ENCODE results near the gene KCNQ1OT1.
A peak's percentile ranks its signal among the peaks of the same experiment; 100 is the strongest.

KCNQ1OT1 gene

GRCh38 chr11:2569321-2569721 is 130.5 kb downstream of the KCNQ1OT1 start:
- H3K9ac ChIP-seq (ENCODE audit: low read depth, low read length, poor library complexity, severe bottlenecking) = no peak overlapping the region
- H3K9me2 ChIP-seq (replicated peaks; ENCODE audit: low read depth, low read length) = no peaks in the 10 kb centered on the region
- peaks cover 3% of the 10 kb centered on the region for H3K4me1 ChIP-seq (ENCODE audit: insufficient read depth, low read length, poor library complexity, severe bottlenecking)
- H3K9me3 ChIP-seq (ENCODE audit: insufficient read depth, low read depth, low read length) = no peaks in the 10 kb centered on the region
- TF ChIP-seq, protein P1, sequence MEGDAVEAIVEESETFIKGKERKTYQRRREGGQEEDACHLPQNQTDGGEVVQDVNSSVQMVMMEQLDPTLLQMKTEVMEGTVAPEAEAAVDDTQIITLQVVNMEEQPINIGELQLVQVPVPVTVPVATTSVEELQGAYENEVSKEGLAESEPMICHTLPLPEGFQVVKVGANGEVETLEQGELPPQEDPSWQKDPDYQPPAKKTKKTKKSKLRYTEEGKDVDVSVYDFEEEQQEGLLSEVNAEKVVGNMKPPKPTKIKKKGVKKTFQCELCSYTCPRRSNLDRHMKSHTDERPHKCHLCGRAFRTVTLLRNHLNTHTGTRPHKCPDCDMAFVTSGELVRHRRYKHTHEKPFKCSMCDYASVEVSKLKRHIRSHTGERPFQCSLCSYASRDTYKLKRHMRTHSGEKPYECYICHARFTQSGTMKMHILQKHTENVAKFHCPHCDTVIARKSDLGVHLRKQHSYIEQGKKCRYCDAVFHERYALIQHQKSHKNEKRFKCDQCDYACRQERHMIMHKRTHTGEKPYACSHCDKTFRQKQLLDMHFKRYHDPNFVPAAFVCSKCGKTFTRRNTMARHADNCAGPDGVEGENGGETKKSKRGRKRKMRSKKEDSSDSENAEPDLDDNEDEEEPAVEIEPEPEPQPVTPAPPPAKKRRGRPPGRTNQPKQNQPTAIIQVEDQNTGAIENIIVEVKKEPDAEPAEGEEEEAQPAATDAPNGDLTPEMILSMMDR (conservative IDR thresholded peaks at IDR 0.05; ENCODE audit: low read length) = no peak
- no peak for TF ChIP-seq EZH2phosphoT487 (IDR thresholded peaks at IDR 0.05; ENCODE audit: borderline replicate concordance)
- H4K20me1 ChIP-seq (ENCODE audit: insufficient read depth, low read length, poor library complexity, severe bottlenecking) = no peaks in the 10 kb centered on the region
- H2AFZ ChIP-seq (ENCODE audit: low read length) = no peak overlapping the region
- no peaks in the 10 kb centered on the region for H3F3A ChIP-seq (ENCODE audit: low read depth)
- H3K4me2 ChIP-seq (ENCODE audit: low read depth, low read length, poor library complexity, severe bottlenecking) = peak overlapping the region; percentile 34
- no peaks in the 10 kb centered on the region for H3K79me2 ChIP-seq (ENCODE audit: insufficient read depth, low read length)
- H3K27me3 ChIP-seq (ENCODE audit: insufficient read depth, low read length, poor library complexity, severe bottlenecking) = no peaks in the 10 kb centered on the region
- H3K4me3 ChIP-seq (ENCODE audit: low read length, poor library complexity, severe bottlenecking) = no peak overlapping the region
- no peaks in the 10 kb centered on the region for H3K36me3 ChIP-seq (ENCODE audit: insufficient read depth, low read length)

DNA sequence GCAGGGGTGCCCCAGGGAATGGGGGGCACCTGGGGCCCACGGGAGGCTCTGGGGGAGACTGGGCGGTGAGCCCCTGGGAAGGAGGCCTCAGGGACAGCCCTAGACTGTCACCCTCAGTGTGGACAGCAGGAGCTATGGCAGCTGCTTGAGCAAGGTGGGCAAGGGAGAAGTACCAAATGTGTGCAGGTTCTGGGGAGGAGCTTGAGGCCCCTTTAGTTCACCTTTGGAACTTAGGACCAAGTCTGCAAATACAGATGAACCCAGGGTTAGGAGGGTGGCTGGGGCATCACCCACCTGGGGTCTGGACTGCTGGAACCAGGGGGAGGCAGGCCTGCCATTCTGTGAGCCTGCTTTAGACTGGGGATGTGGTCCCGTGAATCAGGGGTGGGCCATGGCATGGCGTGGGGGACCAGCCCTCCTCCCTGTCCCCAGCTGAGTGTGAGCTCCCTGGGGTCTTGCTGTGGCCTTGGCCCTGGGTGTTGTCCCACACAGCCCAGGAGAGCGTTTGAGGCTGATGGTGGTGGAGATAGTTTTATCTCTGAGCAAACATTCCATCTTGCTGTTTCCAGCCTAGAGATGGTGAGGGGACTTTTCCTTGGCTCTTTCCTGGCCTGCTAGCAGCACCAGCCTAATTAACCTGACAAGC is 132.6 kb downstream of the KCNQ1OT1 start:
- TF ChIP-seq, protein P1 (conservative IDR thresholded peaks at IDR 0.05; ENCODE audit: low read length) = no peak
- no peak for TF ChIP-seq EZH2phosphoT487 (IDR thresholded peaks at IDR 0.05; ENCODE audit: borderline replicate concordance)
- no peak overlapping the region for H3K4me2 ChIP-seq (ENCODE audit: low read depth, low read length, poor library complexity, severe bottlenecking)
- H3K9ac ChIP-seq (ENCODE audit: low read depth, low read length, poor library complexity, severe bottlenecking) = no peak overlapping the region
- no peaks in the 10 kb centered on the region for H3K9me2 ChIP-seq (replicated peaks; ENCODE audit: low read depth, low read length)
- H2AFZ ChIP-seq (ENCODE audit: low read length) = no peak overlapping the region
- no peaks in the 10 kb centered on the region for H3F3A ChIP-seq (ENCODE audit: low read depth)
- no peaks in the 10 kb centered on the region for H3K79me2 ChIP-seq (ENCODE audit: insufficient read depth, low read length)
- H4K20me1 ChIP-seq (ENCODE audit: insufficient read depth, low read length, poor library complexity, severe bottlenecking) = no peaks in the 10 kb centered on the region
- H3K36me3 ChIP-seq (ENCODE audit: insufficient read depth, low read length) = no peaks in the 10 kb centered on the region
- no peaks in the 10 kb centered on the region for H3K27me3 ChIP-seq (ENCODE audit: insufficient read depth, low read length, poor library complexity, severe bottlenecking)
- peaks cover 3% of the 10 kb centered on the region for H3K4me1 ChIP-seq (ENCODE audit: insufficient read depth, low read length, poor library complexity, severe bottlenecking)
- no peaks in the 10 kb centered on the region for H3K9me3 ChIP-seq (ENCODE audit: insufficient read depth, low read depth, low read length)
- no peak overlapping the region for H3K4me3 ChIP-seq (ENCODE audit: low read length, poor library complexity, severe bottlenecking)

GRCh38 chr11:2566223-2567025 is 133.4 kb downstream of the KCNQ1OT1 start:
- no peak overlapping the region for H3K4me3 ChIP-seq (ENCODE audit: low read length, poor library complexity, severe bottlenecking)
- H3K9me3 ChIP-seq (ENCODE audit: insufficient read depth, low read depth, low read length) = no peaks in the 10 kb centered on the region
- no peak overlapping the region for H3K4me2 ChIP-seq (ENCODE audit: low read depth, low read length, poor library complexity, severe bottlenecking)
- no peak overlapping the region for H2AFZ ChIP-seq (ENCODE audit: low read length)
- no peaks in the 10 kb centered on the region for H3K9me2 ChIP-seq (replicated peaks; ENCODE audit: low read depth, low read length)
- H4K20me1 ChIP-seq (ENCODE audit: insufficient read depth, low read length, poor library complexity, severe bottlenecking) = no peaks in the 10 kb centered on the region
- no peaks in the 10 kb centered on the region for H3F3A ChIP-seq (ENCODE audit: low read depth)
- H3K4me1 ChIP-seq (ENCODE audit: insufficient read depth, low read length, poor library complexity, severe bottlenecking) = peaks cover 3% of the 10 kb centered on the region
- no peaks in the 10 kb centered on the region for H3K79me2 ChIP-seq (ENCODE audit: insufficient read depth, low read length)
- TF ChIP-seq, protein P1 (conservative IDR thresholded peaks at IDR 0.05; ENCODE audit: low read length) = 0 out of 2 replicates have a peak, but pooled peaks have one; percentile 16
- no peak for TF ChIP-seq EZH2phosphoT487 (IDR thresholded peaks at IDR 0.05; ENCODE audit: borderline replicate concordance)
- H3K27me3 ChIP-seq (ENCODE audit: insufficient read depth, low read length, poor library complexity, severe bottlenecking) = no peaks in the 10 kb centered on the region
- no peak overlapping the region for H3K9ac ChIP-seq (ENCODE audit: low read depth, low read length, poor library complexity, severe bottlenecking)
- no peaks in the 10 kb centered on the region for H3K36me3 ChIP-seq (ENCODE audit: insufficient read depth, low read length)

Measured in Loucy (cell line).